HUES64 (cell line): Measurements from ENCODE around the gene GIGYF2.

Experiments used
- H3K27ac ChIP-seq: 2 replicates; pipeline ENCODE4 v1.7.0; 2013; ENCODE audit warnings: low read depth, low read length, inconsistent platforms
- H3K27me3 ChIP-seq: 2 replicates; pipeline ENCODE4 v1.6.1; 2013; ENCODE audit warnings: mild to moderate bottlenecking, low read length; ENCODE audit not compliant: insufficient read depth
- H3K36me3 ChIP-seq: 2 replicates; pipeline ENCODE4 v1.6.1; 2013; ENCODE audit warnings: mild to moderate bottlenecking, low read length; ENCODE audit not compliant: insufficient read depth
- H3K4me1 ChIP-seq: 2 replicates; pipeline ENCODE4 v1.6.1; 2013; ENCODE audit warnings: mild to moderate bottlenecking, low read length, moderate library complexity; ENCODE audit not compliant: insufficient read depth
- H3K4me3 ChIP-seq: 2 replicates; pipeline ENCODE4 v1.5.1; 2013; ENCODE audit warnings: mild to moderate bottlenecking, low read length, moderate library complexity
- H3K9ac ChIP-seq: 2 replicates; pipeline ENCODE4 v1.6.1; 2013; ENCODE audit warnings: mild to moderate bottlenecking, low read depth, low read length
- H3K9me3 ChIP-seq: 2 replicates; pipeline ENCODE4 v1.6.1; 2013; ENCODE audit warnings: low read depth, low read length; ENCODE audit not compliant: insufficient read depth
- WGBS: fragments of 150-250, 120-280 bp; methylation state at CpG from one replicate; pipeline ENCODE4 v1.1.7; 2013; ENCODE audit warnings: missing lambda C conversion rate; 5-methylcytosine and 5-hydroxymethylcytosine counted together

The GIGYF2 gene

DNA sequence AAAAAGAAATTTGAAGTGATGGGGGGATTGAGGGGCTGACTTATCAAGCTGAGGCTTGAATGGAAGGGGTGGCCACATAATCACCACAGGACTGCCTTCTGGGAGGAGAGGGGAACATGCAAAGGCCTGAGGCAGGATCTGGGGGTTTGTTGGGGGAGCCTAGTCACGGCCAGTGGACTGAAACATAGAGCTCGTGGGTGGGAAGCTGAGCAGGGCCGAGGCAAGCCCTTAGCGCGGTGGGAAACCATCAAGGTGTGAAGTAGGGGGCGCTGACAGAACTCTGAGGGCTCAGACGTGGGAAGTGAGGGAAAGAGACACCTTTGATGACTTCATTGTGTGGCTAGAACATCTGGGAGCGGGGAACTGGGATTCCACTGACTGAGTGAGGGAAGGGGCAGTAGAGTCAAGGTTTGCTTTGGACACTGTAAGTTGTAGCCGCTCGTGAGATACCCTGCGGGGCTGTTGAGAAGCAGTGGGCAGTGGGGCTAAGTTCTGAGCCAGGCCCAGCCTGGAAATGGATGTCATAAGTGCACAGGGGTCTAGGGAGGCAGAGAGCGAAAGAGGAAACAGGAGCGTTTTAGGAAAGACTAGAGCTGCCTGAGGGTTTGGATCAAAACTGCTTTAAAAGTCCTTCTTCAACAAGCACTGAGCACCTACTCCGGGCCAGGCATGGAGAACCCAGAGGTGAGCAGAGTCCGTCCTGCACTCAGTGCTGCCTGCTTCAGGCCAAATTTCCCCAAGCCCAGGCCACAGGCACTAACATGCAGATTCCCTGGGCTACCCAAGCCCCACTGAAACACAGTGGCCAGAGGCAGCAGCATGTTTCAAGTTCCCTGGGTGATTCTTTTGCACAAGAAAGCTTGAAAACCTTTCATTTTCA, 172.2 kb downstream of the GIGYF2 start:
- 73% methylated on average over 15 of the region's 15 CpGs for WGBS
- H3K4me3 ChIP-seq: no peak overlapping the region
- no peaks in the 10 kb centered on the region for H3K9me3 ChIP-seq
- H3K4me1 ChIP-seq: no peaks in the 10 kb centered on the region
- peaks cover 2% of the 10 kb centered on the region; the same call in 1 of the 2 replicates for H3K27me3 ChIP-seq
- H3K9ac ChIP-seq: no peak overlapping the region
- H3K36me3 ChIP-seq: no peaks in the 10 kb centered on the region
- H3K27ac ChIP-seq: no peak overlapping the region

GRCh38 chr2:232870018-232870765, 173.1 kb downstream of the GIGYF2 start, which contains the start of gene SNORC:
SNORC (plus strand) TSS chr2:232870264; CDS start chr2:232870342, 78 bp downstream.
- Histone ChIP-seq H3K4me3 (no peak within 1 kb of the TSS), H3K27me3 (peaks cover 6% of the 10 kb centered on the region), H3K27ac (no peak within 1 kb of the TSS), H3K9ac (no peak within 1 kb of the TSS), H3K4me1 (no peaks in the 10 kb centered on the region), H3K9me3 (no peaks in the 10 kb centered on the region), H3K36me3 (no peaks in the 10 kb centered on the region)
- WGBS: 92% methylated on average over 21 of the region's 21 CpGs

GRCh38 chr2:232870766-232871371, 173.7 kb downstream of the GIGYF2 start:
- no peaks in the 10 kb centered on the region for H3K4me1 ChIP-seq
- no peak overlapping the region for H3K9ac ChIP-seq
- no peak overlapping the region for H3K4me3 ChIP-seq
- H3K27ac ChIP-seq: no peak overlapping the region
- 86% methylated on average over 17 of the region's 17 CpGs for WGBS
- H3K9me3 ChIP-seq: no peaks in the 10 kb centered on the region
- no peaks in the 10 kb centered on the region for H3K36me3 ChIP-seq
- H3K27me3 ChIP-seq: peaks cover 13% of the 10 kb centered on the region

- 90% methylated on average over 15 of the region's 15 CpGs for WGBS
- Histone ChIP-seq H3K27ac (no peak overlapping the region), H3K4me3 (no peak overlapping the region), H3K9ac (no peak overlapping the region), H3K27me3 (peaks cover 17% of the 10 kb centered on the region), H3K36me3 (no peaks in the 10 kb centered on the region), H3K4me1 (no peaks in the 10 kb centered on the region), H3K9me3 (no peaks in the 10 kb centered on the region)
These were observed 174.3 kb downstream of the GIGYF2 start for GRCh38 chr2:232871418-232871834.

DNA sequence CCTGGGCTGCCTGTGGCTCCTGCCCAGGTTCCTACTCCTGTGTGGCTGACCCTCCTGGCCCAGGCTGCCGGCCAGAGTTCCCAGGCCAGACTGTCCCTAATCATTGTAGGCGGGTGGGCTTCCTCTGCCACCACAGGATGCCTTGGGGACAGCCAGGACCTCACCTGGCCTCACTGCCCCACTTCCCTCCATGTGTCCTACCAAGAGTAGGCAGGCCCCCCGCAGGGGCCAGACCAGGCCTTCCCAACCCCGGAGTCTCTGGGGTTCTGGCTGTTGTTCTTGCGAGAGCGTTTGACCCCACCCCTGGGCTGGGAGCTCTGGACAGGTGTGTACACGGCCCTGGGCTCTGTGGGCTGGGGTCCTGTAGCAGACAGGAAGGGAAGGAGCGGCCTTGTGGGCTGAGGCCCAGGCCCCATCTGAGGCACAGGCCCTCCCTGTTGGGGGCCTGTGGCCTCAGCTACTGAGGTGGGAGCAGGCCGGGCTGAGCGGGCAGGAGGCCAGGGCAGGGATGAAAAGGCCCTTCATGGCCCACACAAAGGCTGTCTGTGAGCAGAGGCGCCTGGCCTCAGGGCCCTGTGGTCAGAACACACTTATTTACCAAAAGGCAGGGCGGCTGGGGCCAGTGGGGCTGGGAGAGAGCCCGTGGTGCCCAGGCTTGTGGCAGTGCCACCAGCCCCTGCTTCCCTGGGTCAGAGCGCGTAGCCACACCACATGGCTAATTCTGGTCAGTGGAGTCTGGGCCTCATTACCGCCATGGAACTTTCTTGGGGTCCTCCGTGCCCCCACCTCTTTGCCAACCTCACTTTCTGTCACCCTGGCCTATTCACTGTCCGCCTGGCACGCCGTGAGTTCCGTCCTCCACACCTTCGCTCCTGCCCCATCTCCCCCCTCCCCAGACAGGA, 175.0 kb downstream of the GIGYF2 start:
- Histone ChIP-seq H3K4me1 (no peaks in the 10 kb centered on the region), H3K9me3 (no peaks in the 10 kb centered on the region), H3K27ac (no peak overlapping the region), H3K27me3 (peaks cover 24% of the 10 kb centered on the region), H3K9ac (no peak overlapping the region), H3K4me3 (no peak overlapping the region), H3K36me3 (no peaks in the 10 kb centered on the region)
- 93% methylated on average over 22 of the region's 22 CpGs for WGBS

- WGBS: 94% methylated on average over 9 of the region's 9 CpGs
- Histone ChIP-seq H3K4me1 (no peaks in the 10 kb centered on the region), H3K27me3 (peaks cover 31% of the 10 kb centered on the region), H3K36me3 (no peaks in the 10 kb centered on the region), H3K27ac (no peak overlapping the region), H3K9me3 (no peaks in the 10 kb centered on the region), H3K9ac (no peak overlapping the region), H3K4me3 (no peak overlapping the region)
These were observed 175.7 kb downstream of the GIGYF2 start for GRCh38 chr2:232872826-232873225.

- Histone ChIP-seq H3K4me3 (no peak overlapping the region), H3K27me3 (peaks cover 35% of the 10 kb centered on the region), H3K9ac (no peak overlapping the region), H3K9me3 (no peaks in the 10 kb centered on the region), H3K27ac (no peak overlapping the region), H3K36me3 (no peaks in the 10 kb centered on the region), H3K4me1 (no peaks in the 10 kb centered on the region)
- 93% methylated on average over 14 of the region's 14 CpGs for WGBS
These were observed 176.3 kb downstream of the GIGYF2 start for GRCh38 chr2:232873292-232873908.

DNA sequence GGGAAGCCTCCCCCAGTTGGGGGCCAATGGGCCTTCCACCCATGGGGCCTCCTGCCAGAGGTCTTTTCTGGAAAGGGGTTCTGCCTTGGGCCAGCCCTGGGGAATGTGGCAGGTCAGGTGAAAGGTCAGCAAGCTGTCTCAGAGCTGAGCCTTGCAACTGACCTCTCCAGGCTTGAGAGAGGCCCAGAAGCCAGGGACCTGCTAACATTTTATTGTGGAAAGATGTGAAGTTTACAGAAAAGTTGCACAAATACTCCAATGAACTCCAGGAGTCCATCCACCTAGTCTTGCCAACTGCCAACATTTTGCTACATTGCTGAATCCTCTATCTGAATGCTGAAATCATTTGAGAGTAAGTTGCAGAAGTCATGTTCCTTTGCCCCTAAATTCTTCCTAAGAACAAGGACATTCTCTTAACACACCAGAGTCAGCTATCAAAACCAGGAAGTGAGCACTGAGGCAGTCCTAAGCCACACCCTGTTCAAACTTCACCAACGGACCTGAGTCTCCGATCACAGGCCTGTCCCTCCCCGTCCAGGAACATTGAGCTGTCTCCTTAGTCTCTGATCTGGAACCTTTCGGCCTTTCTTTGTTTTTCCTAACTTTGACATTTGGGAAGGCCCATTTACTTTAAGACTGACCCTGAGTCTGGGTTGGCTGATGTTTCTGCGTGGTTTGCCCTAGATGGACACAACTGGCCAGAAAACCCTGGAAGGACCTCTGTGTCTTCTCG, 176.9 kb downstream of the GIGYF2 start:
- H3K9me3 ChIP-seq: no peaks in the 10 kb centered on the region
- H3K4me1 ChIP-seq: no peaks in the 10 kb centered on the region
- no peak overlapping the region for H3K9ac ChIP-seq
- no peaks in the 10 kb centered on the region for H3K36me3 ChIP-seq
- H3K4me3 ChIP-seq: no peak overlapping the region
- peaks cover 35% of the 10 kb centered on the region for H3K27me3 ChIP-seq
- no peak overlapping the region for H3K27ac ChIP-seq
- WGBS: 91% methylated on average over 6 of the region's 6 CpGs

DNA sequence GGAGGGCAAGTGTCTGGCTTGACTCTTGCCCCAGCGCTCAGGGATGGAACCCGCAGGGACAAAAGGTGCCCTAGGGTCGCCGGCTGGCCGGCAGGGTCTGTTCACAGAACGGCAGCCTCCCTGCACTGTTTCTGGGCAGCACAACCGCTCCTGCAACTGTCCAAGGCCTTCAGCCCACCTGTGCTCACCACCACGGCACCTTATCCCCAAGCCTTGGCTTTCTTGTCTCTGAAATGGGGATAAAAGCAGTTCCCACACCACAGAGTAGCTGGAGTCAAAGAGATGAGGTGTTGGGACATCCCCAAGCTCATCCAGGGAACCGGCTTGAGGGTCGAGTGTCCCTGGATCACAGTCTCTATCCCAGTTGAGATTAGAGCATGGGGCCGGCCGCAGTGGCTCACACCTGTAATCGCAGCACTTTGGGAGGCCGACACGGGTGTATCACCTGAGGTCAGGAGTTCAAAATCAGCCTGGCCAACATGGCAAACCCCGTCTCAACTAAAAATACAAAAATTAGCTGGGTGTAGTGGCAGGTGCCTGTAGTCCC, 177.6 kb downstream of the GIGYF2 start:
- H3K27ac ChIP-seq: no peak overlapping the region
- 95% methylated on average over 16 of the region's 16 CpGs for WGBS

More for the DNA sequence above, 177.6 kb downstream of the GIGYF2 start:
- H3K9me3 ChIP-seq: no peaks in the 10 kb centered on the region
- no peak overlapping the region for H3K9ac ChIP-seq
- peaks cover 35% of the 10 kb centered on the region for H3K27me3 ChIP-seq
- H3K4me1 ChIP-seq: no peaks in the 10 kb centered on the region
- no peak overlapping the region for H3K4me3 ChIP-seq
- H3K36me3 ChIP-seq: no peaks in the 10 kb centered on the region
